GM18870 (cell line): Measurements from ENCODE around the gene RABL3.
"Not testable (repeated sequence)": the region's sequence is repeated elsewhere in the genome, so short reads cannot be mapped to it uniquely, and the experiment has no call there.

Experiments used
- ATAC-seq: cut with Tn5 transposase; IDR thresholded peaks from one replicate; pipeline ENCODE4 v1.9.1; 2021; ENCODE audit warnings: moderate library complexity; ENCODE audit not compliant: unreplicated experiment

Gene RABL3

DNA sequence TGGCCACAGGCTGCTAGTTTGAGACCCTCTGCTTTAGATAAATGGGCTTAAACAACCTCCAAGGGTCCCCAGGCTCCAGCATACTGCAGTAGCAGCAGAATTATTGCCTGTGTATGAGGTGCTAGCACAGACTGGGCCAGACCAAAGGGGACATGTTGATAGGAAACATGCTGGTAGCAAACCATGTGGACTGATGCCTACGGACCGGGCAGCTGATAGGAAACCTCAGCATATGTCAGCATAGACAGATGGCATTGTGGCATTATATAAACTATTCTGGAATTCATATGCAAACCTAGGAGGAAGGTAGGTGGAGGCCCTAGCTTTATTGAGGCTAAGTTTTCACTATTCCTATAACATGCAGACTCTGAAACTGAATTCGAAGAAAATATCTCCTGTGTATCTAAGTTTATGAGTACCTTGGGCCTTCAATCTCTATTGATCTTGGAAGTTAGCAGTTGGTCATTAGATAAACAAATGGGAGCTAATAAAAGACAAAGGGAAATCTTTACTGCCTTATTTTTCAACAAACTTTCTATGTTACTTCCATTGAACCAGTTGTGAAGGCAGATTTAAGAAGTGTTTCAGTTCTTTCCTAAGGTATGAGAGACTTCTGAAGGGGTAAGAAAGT lies 58.5 kb downstream of the RABL3 start:
- no peak for ATAC-seq

DNA sequence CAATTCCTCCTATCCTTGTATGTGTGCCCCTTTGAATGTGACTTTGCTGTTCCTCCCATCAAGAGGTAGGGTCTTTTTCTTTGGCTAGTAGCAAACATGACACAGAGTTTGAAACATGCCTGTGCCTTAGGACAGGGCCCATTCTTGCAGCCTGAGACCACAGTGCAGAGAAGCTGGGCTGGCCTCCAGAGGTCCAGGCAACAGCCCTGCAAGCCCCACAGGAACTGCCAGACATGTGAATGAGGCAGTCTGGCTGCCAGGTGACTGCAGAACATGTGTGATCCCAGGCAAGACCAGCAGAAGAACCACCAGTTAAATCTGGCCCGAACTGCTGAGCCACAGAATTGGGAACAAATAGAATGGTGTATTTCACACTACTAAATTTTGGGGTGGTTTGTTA lies 59.1 kb downstream of the RABL3 start:
- no peak for ATAC-seq

- ATAC-seq, result no peak
Measured at GRCh38 chr3:120682095-120682681, 60.1 kb downstream of the RABL3 start, which contains the start of gene HGD. TSS of gene HGD (minus strand) at chr3:120682239. CDS start at chr3:120682111, 128 bp downstream.

DNA sequence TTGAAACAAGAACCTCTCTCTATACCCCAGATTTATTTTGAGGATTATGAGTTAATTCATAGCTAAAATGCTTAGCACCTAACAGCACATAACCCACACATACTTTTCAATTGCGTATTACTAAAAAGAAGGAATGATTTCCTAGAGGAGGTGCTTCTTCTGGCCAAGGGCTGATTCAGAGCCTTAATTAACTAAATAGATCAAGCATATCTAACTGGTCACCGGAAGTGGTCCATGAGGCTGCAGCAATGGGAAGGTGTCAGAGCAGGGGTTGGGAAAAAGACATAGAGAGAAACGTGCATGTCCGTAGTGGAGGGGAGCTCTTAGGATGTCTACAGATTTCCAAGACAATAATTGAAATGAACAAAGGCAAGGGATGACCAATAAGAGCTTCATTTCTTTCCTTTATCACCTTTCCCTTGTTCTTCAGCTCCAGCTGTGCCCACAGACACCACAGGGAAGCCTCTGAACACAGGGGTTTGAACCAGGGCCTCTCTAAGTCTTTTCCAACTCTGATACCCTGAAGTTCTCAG lies 60.7 kb downstream of the RABL3 start:
- ATAC-seq, result no peak

DNA sequence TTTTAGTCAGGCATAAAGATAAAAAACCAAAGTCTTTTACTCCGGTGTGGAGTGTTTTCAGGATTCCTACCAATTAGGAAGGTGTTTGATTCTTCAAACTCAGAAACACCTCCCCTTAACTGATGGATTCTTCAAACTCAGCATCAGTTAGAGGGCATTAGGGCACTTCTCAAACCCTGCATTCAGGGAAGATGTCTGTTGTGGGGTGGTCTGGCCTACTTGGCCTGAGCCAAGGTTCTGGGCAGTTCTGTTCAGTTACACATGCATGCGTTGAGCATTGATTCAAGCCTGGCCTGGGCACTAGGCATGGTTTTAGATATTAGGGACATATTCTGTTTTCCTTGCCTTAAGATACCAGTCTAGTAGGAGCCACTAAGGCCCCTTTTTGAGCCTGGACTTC lies 61.3 kb downstream of the RABL3 start:
- ATAC-seq, result no peak

GRCh38 chr3:120680193-120680894 lies 62.0 kb downstream of the RABL3 start:
- ATAC-seq, result no peak

GRCh38 chr3:120678984-120679383 lies 63.3 kb downstream of the RABL3 start:
- peak; percentile 44 for ATAC-seq

DNA sequence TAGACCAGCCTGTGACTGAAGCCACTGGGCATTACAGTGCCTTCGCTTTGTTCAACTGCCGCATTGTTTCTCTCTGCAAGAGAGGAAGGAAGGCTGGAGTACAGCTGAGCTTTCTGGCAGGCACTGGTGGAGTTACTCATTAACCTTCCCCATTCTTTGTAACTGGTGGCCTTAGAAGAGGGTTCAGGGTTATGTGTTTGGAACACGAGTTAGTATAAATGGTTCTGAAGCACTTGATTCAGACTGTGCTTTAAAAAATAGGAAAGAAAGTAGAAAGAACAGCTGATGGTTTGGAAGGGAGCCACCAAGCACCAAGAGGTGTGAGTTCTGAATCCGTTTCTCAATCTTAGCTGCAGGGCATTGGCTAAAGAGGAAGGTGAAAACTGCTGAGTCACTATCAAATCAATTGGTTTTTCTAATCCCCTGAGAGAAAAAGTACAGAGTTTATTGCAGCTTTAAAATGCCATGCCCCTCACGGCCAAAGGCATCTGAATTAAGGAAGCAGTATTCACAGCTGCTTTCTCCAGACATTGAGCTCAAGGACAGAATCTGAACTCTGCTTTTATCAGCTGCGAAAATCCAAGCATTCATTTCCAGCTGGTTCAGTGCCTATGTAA lies 63.9 kb downstream of the RABL3 start:
- peak; percentile 97 for ATAC-seq

- not testable (repeated sequence) for ATAC-seq
Measured at GRCh38 chr3:120677193-120677592, 65.1 kb downstream of the RABL3 start.

DNA sequence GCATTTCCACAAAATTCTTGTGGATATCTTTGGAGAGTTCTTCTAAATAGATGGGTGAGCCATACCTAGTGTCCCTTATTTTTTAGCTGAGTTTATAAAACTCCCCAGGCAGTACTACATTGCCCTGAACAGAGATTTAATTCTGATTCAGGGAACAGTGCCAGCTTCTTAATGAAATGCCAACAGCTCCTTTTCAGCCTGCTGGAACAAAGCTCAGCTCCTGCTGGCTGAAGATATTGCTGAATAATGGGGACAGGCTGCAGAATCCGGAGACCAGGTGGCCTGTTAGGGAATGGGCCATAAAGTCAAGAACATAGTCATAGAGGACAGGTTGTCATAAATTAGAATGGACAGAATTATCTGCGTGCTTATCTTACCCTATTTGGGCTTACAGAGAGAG lies 69.2 kb downstream of the RABL3 start:
- ATAC-seq, result no peak

GRCh38 chr3:120670576-120670975 lies 71.7 kb downstream of the RABL3 start:
- no peak for ATAC-seq

- no peak for ATAC-seq
Measured at GRCh38 chr3:120664926-120665325, 77.4 kb downstream of the RABL3 start.

DNA sequence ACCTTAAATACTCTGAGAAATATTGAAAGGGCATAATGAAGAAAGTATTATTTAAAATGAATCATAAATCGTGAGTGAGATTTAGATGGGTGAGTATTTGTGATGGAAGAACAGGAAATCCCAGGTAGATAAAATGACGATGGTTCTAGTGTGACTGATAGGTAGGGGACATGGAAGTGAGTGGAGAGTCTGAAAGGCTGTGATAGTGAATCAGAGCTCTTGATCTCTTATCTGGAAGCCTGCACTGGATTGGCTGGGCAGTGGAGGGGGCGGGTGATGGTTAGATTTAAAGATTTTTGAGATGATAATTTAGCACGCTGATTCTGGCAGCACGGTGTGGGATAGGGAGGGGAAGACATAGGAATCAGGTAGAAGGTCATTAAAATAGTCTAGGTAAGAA lies 80.4 kb downstream of the RABL3 start:
- ATAC-seq, result no peak

- no peak for ATAC-seq
Measured at GRCh38 chr3:120661106-120661905, 81.0 kb downstream of the RABL3 start.

DNA sequence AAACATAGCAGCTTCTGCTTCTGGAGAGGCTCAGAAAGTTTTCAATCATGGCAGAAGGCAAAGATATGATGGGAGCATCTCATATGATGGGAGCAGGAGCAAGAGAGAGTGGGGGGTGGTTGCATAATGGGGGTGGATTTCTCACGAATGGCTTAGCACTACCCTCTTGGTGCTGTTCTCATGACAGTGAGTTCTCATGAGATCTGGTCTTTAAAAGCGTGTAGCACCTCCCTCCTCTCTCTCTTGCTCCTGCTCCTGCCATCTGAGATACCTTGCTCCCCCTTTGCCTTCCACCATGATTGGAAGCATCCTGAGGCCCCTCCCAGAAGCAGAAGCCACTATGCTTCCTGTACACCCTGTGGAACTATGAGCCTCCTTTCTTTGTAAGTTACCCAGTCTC lies 82.5 kb downstream of the RABL3 start:
- ATAC-seq, result no peak

DNA sequence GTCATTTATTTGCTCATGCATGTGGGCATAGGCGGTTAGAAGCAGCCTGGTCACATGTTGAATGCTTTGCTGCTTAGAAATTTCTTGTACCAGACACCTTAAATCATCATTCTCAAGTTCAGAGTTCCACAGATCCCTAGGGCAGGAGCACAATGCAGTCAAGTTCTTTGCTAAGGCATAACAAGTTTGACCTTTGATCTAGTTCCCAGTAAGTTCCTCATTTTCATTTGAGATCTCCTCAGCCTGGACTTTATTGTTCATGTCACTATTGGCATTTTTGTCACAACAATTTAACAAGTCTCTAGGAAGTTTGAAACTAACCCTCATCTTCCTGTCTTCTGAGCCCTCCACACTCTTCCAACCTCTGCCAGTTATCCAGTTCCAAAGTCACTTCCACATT lies 83.0 kb downstream of the RABL3 start:
- ATAC-seq, result no peak

- ATAC-seq, result no peak
Measured at GRCh38 chr3:120652896-120653545, 89.3 kb downstream of the RABL3 start.

- ATAC-seq, result no peak
Measured at GRCh38 chr3:120652281-120652680, 90.0 kb downstream of the RABL3 start.

DNA sequence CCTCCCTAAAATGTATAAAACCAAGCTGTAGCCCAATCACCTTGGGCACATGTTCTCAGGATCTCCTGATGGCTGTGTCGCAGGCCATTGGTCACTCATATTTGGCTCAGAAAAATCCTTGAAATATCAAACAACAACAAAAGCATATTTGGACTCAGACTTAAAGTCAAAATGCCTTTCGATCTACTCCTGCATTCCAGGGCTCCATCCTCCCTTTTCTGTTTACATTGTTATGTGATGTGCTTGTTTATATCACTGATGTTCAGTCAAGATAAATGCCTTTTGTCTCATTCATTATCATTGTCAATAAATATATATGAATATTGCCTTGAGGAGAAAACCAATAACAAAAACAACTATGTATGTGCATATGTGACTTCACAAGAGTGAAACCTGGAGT lies 92.0 kb downstream of the RABL3 start:
- no peak for ATAC-seq

DNA sequence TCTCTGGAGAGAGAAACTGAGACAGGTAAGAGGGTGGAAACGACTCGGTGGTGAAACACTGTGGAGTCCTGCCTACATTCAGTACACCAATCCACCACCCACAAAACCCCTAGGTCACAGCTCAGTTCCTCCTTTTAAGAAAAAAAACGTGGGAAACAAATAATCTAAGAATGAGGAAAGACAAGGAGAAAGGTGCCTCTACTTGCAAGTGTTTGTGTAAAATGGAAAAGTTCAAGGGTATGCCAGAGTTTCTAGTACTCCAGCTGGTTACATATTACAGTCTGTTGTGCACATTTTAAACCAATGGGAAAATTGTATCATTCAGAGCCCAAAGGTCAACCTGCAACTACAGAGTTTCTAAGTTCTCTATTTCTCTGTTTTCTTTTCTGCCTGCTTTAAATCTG lies 92.5 kb downstream of the RABL3 start:
- ATAC-seq, result no peak
